Caki2 (cell line): ENCODE data around the gene GRK4. TPM values are rescaled to one million over a fixed set of nuclear protein-coding genes. Genes with fewer than 3 reads are reported as not detected.

Experiments used
- DNase-seq: peaks from one replicate; pipeline ENCODE4 v3.0.0-alpha.2; 2015; ENCODE audit warnings: low read depth
- in situ Hi-C: cut with HindIII; loops from 2 replicates; pipeline ENCODE4 v1.10.0; 2016; ENCODE audit warnings: low sequenced_read_pairs, low pct_unique_long_range_greater_than_20kb, mixed read lengths
- total RNA-seq: library from RNA; depleted of rRNA; stranded (reverse); fragments of >200 nt; shearing (Covaris generic); gene quantifications from 2 replicates; pipeline ENCODE4 v1.2.3, GENCODE V29; 2014; ENCODE audit warnings: low replicate concordance

Gene GRK4
- total RNA-seq, 1 experiment from 2014 or later: 1.3 TPM

GRCh38 chr4:3025881-3026280, 62.5 kb downstream of the GRK4 start:
- DNase-seq: no peak
- in situ Hi-C loops: no loop called here

DNA sequence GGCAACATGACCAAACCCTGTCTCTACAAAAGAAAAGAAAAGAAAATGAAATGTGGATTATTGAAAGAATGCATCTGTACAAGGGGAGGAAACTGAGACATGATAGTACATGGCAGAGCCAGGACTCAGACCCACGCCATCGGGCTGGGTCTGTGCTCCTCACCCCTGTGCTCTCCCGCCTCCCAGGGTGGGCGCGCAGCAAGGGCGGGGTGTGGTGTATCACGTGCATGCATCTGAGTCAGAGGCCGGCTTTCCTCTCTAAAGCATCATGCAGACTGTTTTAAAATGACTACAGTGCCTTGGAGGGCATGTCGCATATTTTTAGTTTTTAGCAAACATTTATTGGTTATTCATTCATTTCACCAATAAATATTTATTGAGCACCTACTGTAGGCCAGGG, 63.2 kb downstream of the GRK4 start:
- no peak for DNase-seq
- in situ Hi-C loops: no loop called here

DNA sequence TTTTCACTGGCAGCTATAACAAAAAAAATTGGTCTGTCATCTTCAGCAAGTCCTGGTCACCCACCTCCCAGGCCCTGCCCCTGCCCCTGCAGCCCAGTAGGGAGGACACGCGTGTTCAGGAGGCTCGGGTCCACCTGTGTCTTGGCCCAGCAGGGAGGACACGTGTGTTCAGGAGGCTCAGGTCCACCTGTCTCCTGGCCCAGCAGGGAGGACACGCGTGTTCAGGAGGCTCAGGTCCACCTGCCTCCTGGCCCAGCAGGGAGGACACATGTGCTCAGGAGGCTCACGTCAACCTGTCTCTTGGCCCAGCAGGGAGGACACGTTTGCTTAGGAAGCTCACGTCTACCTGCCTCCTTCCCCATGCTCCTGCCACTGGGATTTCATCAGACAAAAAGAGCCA, 66.1 kb downstream of the GRK4 start:
- no peak for DNase-seq
- in situ Hi-C loops: no loop called here

DNA sequence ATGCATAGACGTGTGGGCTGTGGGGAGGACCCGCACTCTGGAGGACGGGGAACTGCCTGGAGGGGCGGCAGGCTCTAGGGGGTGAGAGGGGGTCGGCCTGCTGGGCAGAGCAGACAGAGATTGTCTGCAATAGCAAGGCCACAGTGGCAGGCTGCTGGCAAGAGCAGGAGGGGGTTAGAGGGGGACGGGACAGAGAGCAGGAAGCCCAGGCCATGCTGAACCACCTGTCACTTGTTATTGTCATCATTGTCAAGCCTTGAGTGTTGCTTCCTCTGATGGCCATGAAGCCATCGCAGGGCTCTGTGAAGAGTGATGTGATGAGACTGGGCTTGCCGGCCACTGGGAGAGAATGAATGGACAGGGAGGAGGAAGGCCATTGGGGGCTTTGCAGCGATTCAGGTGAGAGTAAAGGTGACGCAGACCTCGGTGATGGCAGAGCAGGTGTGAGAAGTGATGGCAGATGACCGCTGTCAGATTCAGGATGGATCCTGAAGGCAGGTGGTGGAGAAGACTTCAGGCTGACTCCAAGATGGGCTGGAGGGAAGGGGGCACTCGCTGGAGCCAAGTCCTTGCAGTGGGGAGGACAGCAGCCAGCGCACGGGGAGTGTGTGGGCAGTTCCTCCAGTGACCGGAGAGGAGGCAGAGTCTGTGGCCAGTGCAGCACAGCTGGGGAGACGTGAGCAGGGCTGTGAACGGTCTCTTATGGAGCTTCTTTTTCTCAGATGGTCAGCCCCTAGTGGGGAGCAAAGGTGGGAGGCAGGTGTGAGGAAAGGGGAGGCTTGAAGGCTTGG, 67.4 kb downstream of the GRK4 start:
- in situ Hi-C loops: no loop called here
- no peak for DNase-seq

DNA sequence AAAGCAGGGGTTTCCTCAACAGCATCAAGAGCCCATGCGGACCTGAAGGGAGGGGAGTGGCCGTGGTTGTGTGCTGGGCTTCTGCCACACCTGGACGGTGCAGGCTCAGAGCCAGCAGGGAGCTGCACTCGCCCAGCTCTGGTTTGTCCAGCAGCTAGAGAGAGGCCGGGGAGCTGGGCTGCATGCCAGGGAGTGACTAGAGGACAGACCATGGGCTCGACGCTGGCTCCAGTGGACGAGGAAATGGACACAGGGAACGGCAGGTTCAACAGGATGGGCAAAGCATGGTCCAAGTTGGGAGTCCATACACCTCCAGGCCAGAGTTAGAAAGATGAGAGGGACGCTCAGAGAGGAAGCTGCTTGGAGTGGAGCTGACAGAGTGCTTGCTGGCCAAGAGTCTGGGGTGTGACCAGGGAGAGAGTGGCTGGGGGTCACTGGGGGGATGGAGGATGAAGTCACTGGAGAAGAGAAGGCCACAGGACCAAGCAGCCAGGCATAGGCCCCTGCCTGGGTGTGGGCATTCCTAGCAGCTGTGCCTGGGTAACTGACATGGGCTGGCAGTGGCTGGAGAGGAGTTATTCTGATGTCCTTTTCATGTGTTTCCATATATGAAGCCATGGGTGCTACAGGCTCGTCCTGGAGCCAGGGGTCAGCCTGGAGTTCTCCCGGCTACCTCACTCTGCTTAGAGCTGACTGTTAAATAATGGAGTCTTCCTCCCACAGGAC, 68.1 kb downstream of the GRK4 start:
- in situ Hi-C loops: no loop called here
- no peak for DNase-seq

GRCh38 chr4:3034231-3034630, 70.9 kb downstream of the GRK4 start:
- in situ Hi-C loops: no loop called here
- no peak for DNase-seq

GRCh38 chr4:3035249-3035648, 71.9 kb downstream of the GRK4 start:
- in situ Hi-C loops: no loop called here
- DNase-seq: no peak

- DNase-seq: no peak
- in situ Hi-C loops: no loop called here
These were observed 72.3 kb downstream of the GRK4 start for GRCh38 chr4:3035674-3036073.

DNA sequence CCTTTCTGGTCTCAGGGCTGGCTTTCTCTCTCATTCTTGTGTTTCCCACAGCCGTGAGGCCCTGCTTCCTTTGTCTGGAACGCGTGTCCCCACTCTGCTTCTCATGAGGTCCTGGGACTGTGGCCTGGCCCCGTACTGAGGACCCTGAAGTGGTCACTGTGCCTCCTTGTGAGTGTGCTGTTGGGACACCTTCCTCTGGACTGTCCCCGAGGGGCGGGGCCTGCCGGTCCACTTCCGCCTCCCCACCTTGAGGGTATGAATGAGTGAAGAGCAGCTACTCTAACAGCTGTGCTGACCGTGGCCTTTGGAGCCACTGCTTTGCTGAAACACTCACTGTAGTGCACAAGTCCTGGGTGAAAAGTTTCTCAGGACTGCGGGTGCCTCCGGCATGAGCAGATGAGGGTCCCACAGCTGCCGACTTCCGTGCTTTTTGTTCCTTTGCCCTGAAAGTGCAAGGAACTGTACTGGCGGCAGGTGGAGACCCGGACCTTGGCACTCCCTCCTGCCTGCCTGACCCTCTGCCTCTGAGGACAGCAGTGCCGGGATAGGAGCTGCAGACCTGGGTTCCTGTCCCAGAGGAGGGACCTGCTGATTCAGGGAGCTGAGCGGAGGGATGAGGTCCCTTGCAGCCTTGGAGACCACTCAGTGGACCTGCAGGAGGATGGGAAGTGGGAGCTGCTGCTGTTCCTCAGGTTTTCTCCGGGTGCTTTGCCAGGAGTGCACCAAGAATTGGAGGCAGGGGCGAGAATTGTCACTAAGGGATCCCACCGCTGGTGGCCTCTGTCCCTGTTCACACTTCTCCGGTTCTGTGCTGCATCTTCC, 73.0 kb downstream of the GRK4 start:
- in situ Hi-C loops: no loop called here
- no peak for DNase-seq

- DNase-seq: no peak
- in situ Hi-C loops: no loop called here
These were observed 74.6 kb downstream of the GRK4 start for GRCh38 chr4:3037957-3038461.

DNA sequence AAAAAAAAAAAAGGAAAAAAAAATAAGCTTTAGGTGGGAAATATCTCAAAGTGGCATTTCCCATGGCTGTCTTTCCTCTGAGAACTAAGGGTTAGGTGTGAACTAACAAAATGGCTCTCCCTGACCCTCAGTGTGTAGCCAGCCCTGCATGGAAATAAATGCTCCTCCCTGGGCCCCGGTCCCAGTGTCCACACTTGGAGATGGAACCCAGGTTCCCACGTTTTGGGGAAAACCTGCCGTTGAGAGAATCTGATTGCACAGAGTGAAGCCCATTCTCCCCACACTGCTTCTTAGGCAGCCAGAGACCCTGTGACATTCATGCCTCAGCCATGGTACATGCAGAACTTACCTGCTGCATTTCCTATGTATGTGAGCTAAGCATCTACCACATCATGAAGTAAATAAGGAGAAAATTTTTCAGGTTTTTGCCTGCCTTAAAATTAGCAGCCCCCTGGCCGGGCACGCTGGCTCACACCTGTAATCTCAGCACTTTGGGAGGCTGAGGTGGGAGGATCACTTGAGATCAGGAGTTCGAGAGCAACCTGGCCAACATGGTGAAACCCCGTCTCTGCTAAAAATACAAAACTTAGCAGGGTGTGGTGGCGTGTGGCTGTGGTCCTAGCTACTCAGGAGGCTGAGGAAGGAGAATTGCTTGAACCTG, 76.5 kb downstream of the GRK4 start:
- in situ Hi-C loops: no loop called here
- no peak for DNase-seq

DNA sequence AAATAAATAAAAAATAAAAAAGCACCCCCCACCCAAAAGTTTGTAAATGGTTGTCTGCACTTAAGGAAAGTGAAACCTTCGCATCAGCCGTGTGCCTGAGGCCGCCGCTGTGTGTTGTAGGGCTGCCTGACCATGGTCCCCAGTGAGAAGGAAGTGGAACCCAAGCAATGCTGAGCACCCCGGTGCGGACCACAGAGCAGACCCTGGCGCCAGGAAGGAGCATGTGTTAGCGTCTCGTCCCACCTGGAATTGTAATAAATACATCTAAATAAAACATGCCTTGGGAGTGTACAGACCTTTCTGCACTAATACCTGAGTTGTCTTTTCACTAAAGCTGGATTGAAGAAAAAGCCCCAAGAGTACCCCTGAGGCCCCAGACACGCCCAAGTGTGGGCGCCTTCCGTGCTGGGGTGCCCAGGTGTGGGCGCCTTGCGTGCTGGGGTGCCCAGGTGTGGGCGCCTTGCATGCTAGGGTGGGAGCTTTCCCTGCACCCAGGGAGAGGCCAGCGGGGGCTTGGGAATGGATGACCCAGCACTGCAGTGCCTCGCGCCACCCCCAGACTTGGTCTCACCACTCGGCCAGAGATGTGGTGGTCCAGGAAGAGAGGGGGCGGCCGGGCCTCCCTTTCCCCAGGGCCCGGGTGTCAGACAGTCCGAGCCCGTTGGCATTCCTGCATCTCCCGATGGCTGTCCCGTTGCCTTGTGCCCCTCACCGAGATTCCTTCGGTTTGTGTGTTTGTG, 77.3 kb downstream of the GRK4 start:
- no peak for DNase-seq
- in situ Hi-C loops: no loop called here

- in situ Hi-C loops: no loop called here
- DNase-seq: no peak
These were observed 78.1 kb downstream of the GRK4 start for GRCh38 chr4:3041192-3042142.

DNA sequence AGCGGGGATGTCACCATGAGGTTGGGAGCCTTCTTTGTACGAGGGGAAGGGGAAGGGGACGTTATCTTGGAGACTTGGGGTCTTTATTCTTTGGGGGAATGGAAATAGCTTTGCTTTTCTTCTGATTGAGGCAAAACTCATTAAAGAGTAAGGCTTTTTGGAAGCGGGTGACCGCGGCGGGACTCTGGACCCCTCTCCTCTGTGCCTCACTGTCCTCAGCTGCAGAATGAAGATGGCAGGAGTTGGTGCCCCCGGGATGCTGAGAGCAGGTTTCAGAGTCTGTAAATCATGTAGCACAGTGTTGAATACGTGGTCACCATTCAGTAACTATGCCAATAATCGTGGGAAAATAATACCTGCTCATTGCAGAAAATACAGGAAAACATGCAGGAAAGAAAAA, 78.9 kb downstream of the GRK4 start:
- DNase-seq: no peak
- in situ Hi-C loops: no loop called here

DNA sequence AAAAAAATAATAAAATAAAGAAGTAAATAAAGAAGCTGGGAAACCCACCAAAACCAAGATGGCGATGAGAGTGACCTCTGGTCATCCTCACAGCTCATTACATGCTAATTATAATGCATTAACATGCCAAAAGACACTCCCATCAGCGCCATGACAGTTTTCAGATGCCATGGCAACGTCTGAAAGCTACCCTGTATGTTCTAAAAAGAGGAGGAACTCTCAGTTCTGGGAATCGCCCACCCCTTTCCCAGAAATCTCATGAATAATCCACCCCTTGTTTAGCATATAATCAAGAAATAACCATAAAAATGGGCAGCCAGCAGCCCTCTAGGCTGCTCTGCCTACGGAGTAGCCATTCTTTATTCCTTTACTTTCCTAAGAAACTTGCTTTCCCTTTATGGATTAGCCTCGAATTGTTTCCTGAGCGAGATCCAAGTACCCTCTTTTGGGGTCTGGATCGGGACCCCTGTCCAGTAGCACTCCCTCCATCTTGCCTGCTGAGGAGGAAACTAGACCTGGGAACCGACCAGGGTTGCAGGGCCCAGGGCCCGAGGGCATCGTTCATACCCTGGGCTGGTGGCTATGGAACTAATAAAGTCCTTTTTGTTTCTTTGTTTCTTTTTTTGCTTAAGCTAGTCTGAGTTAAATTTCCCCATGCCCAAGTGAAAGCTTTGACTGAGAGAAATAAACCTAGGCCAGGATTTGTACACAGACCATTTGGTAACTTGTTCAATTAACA, 80.1 kb downstream of the GRK4 start:
- in situ Hi-C loops: no loop called here
- DNase-seq: no peak
